AG10803 (cell line): ENCODE data around the gene CDH12.
"Not testable (repeated sequence)": the region's sequence is repeated elsewhere in the genome, so short reads cannot be mapped to it uniquely, and the experiment has no call there.

ENCODE experiments used
- DNase-seq: peaks from one replicate; pipeline ENCODE4 v3.0.0; 2010; ENCODE audit warnings: low read depth
- H3K4me3 ChIP-seq: 2 replicates; pipeline ENCODE4 v1.5.1; 2011; ENCODE audit warnings: mild to moderate bottlenecking, low read length, control low read depth
- CTCF ChIP-seq: conservative IDR thresholded peaks from 2 replicates; pipeline ENCODE4 v1.5.1; 2011; ENCODE audit warnings: mild to moderate bottlenecking, low read length, control low read depth, inconsistent platforms

Gene CDH12

GRCh38 chr5:22249209-22249729, 603.9 kb downstream of the CDH12 start:
- no peak for DNase-seq
- TF ChIP-seq CTCF: no peak
- no peak overlapping the region for H3K4me3 ChIP-seq

- no peak for TF ChIP-seq CTCF
- no peak overlapping the region for H3K4me3 ChIP-seq
- no peak for DNase-seq
Observed at GRCh38 chr5:22245770-22246169, 607.4 kb downstream of the CDH12 start.

- no peak overlapping the region for H3K4me3 ChIP-seq
- TF ChIP-seq CTCF: no peak
- no peak for DNase-seq
Observed at GRCh38 chr5:22242532-22242931, 610.6 kb downstream of the CDH12 start.

GRCh38 chr5:22238047-22238446, 615.1 kb downstream of the CDH12 start:
- H3K4me3 ChIP-seq: no peak overlapping the region
- no peak for TF ChIP-seq CTCF
- DNase-seq: no peak

GRCh38 chr5:22226423-22226822, 626.7 kb downstream of the CDH12 start:
- DNase-seq: no peak
- no peak overlapping the region for H3K4me3 ChIP-seq
- no peak for TF ChIP-seq CTCF

- DNase-seq: no peak
- TF ChIP-seq CTCF: no peak
Observed at GRCh38 chr5:22223079-22223478, 630.1 kb downstream of the CDH12 start.

GRCh38 chr5:22213703-22214495, 639.2 kb downstream of the CDH12 start:
- not testable (repeated sequence) for DNase-seq, H3K4me3 ChIP-seq

More at GRCh38 chr5:22223079-22223478, 630.1 kb downstream of the CDH12 start:
- no peak overlapping the region for H3K4me3 ChIP-seq

- not testable (repeated sequence) for DNase-seq, H3K4me3 ChIP-seq
Observed at GRCh38 chr5:22212254-22212991, 640.7 kb downstream of the CDH12 start.

GRCh38 chr5:22208463-22208862, 644.7 kb downstream of the CDH12 start:
- DNase-seq, H3K4me3 ChIP-seq: not testable (repeated sequence)

- DNase-seq, H3K4me3 ChIP-seq: not testable (repeated sequence)
Observed at GRCh38 chr5:22188651-22189050, 664.5 kb downstream of the CDH12 start.

- not testable (repeated sequence) for H3K4me3 ChIP-seq, DNase-seq
Observed at GRCh38 chr5:22187632-22188228, 665.4 kb downstream of the CDH12 start.

- not testable (repeated sequence) for H3K4me3 ChIP-seq, DNase-seq
Observed at GRCh38 chr5:22169226-22169625, 683.9 kb downstream of the CDH12 start.
